Measurements from ENCODE around the gene FAM83F. TPM values are rescaled to one million over a fixed set of nuclear protein-coding genes. Genes with fewer than 3 reads are reported as not detected.
"Not testable (repeated sequence)": the region's sequence is repeated elsewhere in the genome, so short reads cannot be mapped to it uniquely, and the experiment has no call there.

FAM83F gene
- polyA plus RNA-seq (ENCODE audit: insufficient read length in 3 of 3), result 1 to 10 TPM; 1.6 to 2.2 (median 1.6) TPM

GRCh38 chr22:39994566-39995392 lies at the start of gene FAM83F:
TSS of gene FAM83F (plus strand) at chr22:39994954. CDS start at chr22:39995043, 89 bp downstream.
- DNase-seq (ENCODE audit: low read depth in 3 of 3, low spot score in 2 of 3), result no peak

- DNase-seq (ENCODE audit: low read depth in 3 of 3, low spot score in 2 of 3), result no peak
Observed at GRCh38 chr22:39946126-39946502, 48.6 kb upstream of the FAM83F start.

GRCh38 chr22:39946503-39947219 lies 48.1 kb upstream of the FAM83F start:
- no peak for DNase-seq (ENCODE audit: low read depth in 3 of 3, low spot score in 2 of 3)

GRCh38 chr22:39947220-39948216 lies 47.2 kb upstream of the FAM83F start:
- no peak for DNase-seq (ENCODE audit: low read depth in 3 of 3, low spot score in 2 of 3)

GRCh38 chr22:39949964-39950737 lies 44.6 kb upstream of the FAM83F start:
- no peak for DNase-seq (ENCODE audit: low read depth in 3 of 3, low spot score in 2 of 3)

- not testable (repeated sequence) for DNase-seq (ENCODE audit: low read depth in 3 of 3, low spot score in 2 of 3)
Observed at GRCh38 chr22:39951603-39952293, 43.0 kb upstream of the FAM83F start.

GRCh38 chr22:39952347-39952746 lies 42.4 kb upstream of the FAM83F start:
- DNase-seq (ENCODE audit: low read depth in 3 of 3, low spot score in 2 of 3), result no peak

GRCh38 chr22:39953101-39953500 lies 41.7 kb upstream of the FAM83F start:
- DNase-seq (ENCODE audit: low read depth in 3 of 3, low spot score in 2 of 3), result no peak

- DNase-seq (ENCODE audit: low read depth in 3 of 3, low spot score in 2 of 3), result peak in 1 of 3 donors; percentile 19
Observed at GRCh38 chr22:39954584-39955055, 40.1 kb upstream of the FAM83F start.

GRCh38 chr22:39955675-39956074 lies 39.1 kb upstream of the FAM83F start:
- no peak for DNase-seq (ENCODE audit: low read depth in 3 of 3, low spot score in 2 of 3)

- no peak for DNase-seq (ENCODE audit: low read depth in 3 of 3, low spot score in 2 of 3)
Observed at GRCh38 chr22:39956932-39957664, 37.7 kb upstream of the FAM83F start.

GRCh38 chr22:39958009-39958711 lies 36.6 kb upstream of the FAM83F start:
- DNase-seq (ENCODE audit: low read depth in 3 of 3, low spot score in 2 of 3), result no peak

GRCh38 chr22:39958949-39959639 lies 35.7 kb upstream of the FAM83F start:
- DNase-seq (ENCODE audit: low read depth in 3 of 3, low spot score in 2 of 3), result no peak

GRCh38 chr22:39959640-39960447 lies 34.9 kb upstream of the FAM83F start, which contains the start of gene TMA7B:
TSS of gene TMA7B (plus strand) at chr22:39960397. CDS start at chr22:39964375, 3,978 bp downstream.
- DNase-seq (ENCODE audit: low read depth in 3 of 3, low spot score in 2 of 3), result no peak

- no peak for DNase-seq (ENCODE audit: low read depth in 3 of 3, low spot score in 2 of 3)
Observed at GRCh38 chr22:39960791-39961746, 33.7 kb upstream of the FAM83F start.
